Measurements from ENCODE around the gene TTC7B.
"Not testable (repeated sequence)": the region's sequence is repeated elsewhere in the genome, so short reads cannot be mapped to it uniquely, and the experiment has no call there.

TTC7B gene, protein sequence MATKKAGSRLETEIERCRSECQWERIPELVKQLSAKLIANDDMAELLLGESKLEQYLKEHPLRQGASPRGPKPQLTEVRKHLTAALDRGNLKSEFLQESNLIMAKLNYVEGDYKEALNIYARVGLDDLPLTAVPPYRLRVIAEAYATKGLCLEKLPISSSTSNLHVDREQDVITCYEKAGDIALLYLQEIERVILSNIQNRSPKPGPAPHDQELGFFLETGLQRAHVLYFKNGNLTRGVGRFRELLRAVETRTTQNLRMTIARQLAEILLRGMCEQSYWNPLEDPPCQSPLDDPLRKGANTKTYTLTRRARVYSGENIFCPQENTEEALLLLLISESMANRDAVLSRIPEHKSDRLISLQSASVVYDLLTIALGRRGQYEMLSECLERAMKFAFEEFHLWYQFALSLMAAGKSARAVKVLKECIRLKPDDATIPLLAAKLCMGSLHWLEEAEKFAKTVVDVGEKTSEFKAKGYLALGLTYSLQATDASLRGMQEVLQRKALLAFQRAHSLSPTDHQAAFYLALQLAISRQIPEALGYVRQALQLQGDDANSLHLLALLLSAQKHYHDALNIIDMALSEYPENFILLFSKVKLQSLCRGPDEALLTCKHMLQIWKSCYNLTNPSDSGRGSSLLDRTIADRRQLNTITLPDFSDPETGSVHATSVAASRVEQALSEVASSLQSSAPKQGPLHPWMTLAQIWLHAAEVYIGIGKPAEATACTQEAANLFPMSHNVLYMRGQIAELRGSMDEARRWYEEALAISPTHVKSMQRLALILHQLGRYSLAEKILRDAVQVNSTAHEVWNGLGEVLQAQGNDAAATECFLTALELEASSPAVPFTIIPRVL

DNA sequence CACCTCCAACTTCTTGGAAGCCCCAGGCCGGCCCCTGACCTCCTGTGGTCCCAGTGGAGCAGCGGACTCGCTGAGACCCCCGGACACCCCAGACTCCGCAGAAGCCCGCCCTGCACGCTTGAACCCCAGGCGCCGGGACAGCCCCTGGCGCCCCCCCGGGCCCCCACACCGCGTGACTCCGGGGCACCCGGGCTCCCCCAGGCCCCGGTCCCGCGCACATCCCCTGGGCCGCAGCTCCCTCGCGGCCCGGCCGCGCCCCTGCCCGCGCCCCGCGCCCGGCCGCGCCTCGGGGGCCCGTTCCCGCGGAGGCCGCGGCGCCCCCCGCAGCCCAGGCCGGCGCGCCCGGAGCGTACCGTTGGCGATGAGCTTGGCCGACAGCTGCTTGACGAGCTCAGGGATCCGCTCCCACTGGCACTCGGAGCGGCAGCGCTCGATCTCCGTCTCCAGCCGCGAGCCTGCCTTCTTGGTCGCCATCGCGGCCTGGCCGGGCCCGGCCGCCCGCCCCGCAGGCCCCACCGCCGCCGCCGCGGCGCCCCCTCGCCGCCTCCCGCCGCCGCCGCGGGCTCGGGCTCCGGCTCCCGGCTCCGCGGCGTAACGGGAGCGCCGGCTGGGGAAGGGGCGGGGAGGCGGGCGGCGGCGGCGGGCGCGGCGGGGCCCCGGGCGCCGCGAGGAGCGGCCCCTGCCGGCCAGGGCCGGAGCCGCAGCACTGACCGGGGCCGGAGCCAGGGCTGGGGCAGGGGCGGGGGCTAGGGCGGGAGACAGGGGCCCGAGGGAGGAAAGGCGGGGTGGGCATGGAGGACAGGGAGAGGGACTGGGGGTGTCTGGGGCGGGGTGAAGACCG lies at the start of gene TTC7B:
TTC7B (minus strand) TSS at position 609 of the 841 bp plus-strand sequence; CDS start at position 474, 135 bp downstream.
- no peak for DNase-seq (ENCODE audit: low spot score)

DNA sequence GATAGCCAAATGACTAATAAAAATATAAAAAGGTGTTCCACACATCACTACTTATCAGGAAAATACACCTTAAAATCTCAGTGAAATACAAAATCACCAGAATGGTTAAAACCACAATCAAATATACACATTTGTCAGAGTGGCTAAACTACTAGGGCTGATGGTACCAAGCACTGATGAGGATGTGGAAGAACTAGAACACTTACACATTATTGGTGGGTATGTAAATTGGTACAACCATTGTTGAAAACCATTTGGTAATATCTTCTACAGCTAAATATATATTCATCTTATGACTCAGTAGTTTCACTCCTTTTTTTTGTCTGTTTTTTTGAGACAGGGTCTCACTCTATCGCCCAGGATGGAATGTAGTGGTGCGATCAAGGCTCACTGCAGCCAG lies 48.5 kb upstream of the TTC7B start:
- no peak for DNase-seq (ENCODE audit: low spot score)

DNA sequence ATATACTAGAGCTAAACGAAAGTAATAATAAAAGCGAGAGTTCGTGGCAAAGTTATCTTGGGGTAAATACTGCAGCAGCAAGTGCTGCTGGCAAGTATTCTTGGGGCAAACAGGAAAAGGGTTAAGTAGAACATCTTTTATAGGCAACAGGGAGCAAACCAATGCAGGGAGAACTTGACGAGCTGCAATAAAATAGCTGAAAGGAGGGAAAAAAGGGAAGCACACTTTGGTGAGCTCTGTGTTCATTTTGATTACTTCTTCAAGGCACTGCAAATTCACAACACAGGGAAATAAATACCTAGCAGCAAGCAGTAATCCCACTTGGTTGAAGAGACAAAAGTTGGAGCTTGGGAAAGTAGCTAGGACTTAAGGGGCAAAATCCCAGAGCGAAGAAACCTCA lies 42.3 kb upstream of the TTC7B start:
- no peak for DNase-seq (ENCODE audit: low spot score)

DNA sequence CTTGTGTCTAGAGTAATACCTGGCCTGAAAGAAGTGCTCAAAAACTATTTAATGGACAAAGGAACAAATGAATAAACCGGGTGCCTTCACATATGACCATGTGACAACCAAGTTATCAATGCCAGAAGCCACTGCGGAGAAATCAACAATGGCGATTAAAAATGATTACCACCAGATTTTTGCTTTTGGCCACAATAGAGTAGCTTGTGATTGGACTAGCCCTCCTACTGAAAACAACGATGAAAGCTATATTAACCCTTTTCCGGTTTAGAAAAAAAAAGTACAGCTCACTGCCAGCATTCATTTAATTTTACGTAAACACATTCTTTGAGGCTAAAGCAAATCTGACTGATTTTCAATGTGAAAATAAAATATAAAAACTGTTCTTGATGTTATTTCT lies 41.6 kb upstream of the TTC7B start:
- no peak for DNase-seq (ENCODE audit: low spot score)

DNA sequence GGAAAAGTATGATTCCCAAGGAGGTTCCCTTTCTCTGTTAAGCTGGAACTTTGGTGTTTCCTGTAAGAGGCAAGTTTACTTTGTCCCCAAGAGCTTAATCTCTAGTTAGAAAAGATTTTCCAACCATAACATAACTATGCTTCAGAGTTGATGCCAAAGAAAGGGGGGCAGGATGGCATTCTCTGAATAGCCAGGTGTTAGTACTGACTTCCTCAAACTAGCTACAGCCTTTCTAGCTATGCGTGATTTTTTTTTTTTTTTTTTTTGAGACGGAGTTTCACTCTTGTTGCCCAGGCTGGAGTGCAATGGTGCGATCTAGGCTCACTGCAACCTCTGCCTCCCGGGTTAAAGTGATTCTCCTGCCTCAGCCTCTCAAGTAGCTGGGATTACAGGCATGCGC lies 39.9 kb upstream of the TTC7B start:
- DNase-seq (ENCODE audit: low spot score) = not testable (repeated sequence)

DNA sequence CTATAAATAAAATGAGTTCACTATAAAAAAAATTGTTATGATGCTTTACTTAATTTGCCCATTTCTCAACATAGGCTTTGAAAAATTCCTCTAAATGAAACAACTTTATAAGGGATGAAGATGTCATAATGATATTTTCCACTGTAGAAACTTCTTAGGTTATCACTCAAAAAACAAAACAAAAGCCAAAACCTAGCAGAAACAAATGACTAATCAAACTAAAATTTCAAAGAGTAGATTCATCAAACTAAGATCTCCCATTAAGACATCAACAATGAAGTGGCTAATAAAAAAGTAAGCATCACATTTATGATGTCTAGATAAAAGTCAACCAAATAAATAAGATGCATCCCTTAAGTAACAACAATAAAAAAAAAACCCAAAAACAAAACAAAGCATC lies 36.9 kb upstream of the TTC7B start:
- no peak for DNase-seq (ENCODE audit: low spot score)

DNA sequence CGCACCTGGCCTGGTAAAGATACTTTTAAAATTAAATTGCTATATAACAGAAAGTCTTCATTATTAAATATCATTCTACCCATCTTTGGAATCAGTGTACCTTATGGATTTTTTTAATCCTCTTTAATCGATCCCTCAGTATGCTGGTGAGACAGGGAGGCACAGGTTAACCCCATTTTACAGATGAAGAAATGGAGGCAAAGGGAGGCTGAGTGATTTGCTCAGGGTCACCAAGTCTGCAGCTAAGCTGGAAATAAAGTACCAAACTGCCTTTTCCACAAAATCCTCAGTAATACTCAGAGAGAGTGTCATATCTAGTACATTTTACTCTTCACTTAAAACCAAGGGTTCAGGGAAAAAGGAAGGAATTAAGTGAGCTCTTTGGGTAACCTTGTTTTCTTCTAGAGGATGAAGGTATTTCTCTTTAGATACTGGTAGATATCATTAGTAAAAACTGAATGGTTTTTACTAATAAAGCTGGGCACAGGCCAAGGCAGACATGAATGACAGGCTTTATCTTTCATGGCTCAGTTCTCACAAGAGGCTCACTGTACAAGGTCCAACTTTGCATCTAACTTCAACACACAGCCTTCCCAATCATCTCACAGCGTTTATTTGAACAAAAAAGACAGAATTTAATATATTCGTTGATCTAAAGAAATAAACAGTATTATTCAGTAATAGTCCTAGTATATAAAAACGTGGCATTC lies 35.3 kb upstream of the TTC7B start:
- peak; percentile 90 for DNase-seq (ENCODE audit: low spot score)

DNA sequence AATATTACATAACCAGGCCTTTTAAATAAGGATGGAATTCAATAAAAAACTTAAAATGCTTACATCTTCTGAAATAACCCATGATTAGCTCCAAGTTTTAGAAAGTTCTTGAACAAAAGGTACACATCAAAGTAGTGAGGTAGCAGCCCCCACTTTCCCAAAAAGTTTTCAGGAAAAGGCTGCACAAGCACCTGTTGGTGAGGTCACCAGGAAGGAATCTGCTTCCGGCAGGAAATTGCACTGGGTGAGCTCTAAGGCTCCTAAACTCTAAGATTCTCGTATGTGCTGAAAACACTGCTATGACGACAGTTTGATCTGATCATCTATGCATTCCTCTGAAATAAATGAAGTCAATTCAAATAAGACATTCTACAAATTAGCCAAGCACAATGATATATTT lies 34.3 kb upstream of the TTC7B start:
- peak; percentile 49 for DNase-seq (ENCODE audit: low spot score)

DNA sequence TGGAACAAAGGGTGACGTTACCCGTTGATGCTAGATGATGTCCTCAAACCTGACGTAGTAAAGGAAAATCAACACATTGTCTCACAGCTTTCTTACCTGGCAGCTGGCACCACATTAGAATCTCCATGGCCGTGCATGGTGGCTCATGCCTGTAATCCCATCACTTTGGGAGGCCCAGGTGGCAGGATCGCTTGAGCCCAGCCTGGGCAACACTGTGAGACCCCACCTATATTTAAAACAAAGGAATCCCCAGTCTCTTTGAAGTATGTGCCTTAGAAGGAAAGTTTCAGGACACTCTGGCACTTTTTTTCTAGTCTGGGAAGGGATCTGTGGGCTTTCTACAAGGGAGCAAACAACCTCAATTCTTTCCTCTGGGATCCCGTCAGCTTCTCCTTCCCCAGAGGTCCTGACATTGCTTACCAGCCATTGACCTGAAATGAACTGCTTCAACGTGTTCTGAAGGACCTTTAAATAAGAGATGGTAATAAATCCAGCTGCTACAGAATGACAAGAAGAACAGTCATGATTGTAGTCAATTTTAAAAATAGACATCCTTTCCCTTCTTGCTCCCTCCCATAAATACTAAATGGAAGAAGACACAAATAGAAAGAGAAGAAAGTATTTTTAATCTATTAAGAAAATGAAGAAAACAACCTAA lies 33.7 kb upstream of the TTC7B start:
- DNase-seq (ENCODE audit: low spot score) = no peak

DNA sequence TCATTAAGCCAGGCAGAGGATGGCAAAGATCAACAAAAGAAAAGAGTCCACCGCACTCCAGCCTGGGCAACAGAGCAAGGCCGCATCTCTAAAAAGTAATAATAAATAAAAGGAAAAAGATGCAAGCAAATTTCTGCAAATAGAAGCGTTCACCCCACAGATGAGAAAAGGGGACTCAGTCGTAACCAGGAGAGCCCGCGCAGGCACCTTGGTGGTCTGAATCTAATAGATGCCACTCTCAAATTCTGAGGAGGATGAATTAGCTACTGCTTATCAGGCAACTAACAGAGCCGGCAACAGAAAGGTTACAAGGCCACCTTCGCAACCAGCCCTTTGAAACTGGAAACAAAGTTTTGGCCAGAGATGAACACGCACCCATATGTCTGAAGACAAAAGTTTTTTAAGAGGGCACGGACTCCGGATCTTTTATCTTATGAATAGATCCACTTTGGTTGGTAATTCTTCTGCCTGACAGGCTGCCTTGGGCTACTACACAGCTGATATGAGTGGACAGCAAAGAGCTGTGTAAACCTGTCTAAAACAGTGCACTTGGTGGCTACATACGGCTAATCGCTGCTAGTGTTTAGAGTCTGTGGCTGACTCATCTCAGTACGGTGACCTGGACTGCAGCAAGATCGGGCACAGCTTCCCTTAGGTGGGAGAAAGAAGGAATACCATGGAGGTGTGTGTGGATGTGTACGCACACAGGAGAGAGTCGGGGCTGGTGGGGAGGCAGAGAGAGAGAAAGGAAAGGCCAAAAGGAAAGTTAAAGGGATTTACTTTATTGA lies 32.9 kb upstream of the TTC7B start:
- DNase-seq (ENCODE audit: low spot score) = no peak

DNA sequence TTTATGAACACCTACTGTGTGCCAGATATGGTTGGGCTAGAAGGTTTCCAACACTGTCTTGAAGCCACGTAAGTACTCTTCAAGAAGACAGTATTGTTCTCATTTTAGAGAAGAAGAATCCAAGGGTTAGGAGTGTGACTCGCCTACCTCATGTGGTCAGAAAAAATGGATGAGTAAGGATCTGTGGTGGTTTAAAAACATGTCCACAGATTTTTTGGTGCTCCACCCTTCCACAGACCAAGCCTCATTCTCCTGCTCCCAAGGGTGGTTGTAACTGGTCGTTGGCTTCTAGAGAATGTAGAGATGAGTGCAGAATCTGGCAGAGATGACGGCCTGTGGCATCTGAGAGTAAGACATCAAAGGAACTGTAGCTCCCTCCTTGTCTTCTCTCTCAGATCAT lies 30.3 kb upstream of the TTC7B start:
- no peak for DNase-seq (ENCODE audit: low spot score)

DNA sequence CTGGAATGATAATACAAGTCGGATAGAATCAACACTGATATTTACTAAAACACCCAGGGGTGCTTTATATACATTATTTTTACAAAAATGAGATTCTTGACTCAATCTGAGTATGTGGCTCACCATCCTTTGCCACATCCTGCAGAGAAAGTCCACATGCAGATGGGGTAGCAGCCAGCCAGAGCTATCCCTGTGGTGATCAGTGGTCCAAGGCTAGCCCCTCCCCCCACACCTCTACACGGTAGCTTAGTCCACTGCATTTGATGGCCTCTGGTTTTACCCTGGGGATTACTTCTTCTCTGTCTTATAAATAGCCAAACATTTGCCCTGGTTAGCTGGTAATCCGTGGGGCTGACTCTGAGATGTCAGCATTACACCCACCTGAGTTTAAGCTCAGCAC lies 28.1 kb upstream of the TTC7B start:
- DNase-seq (ENCODE audit: low spot score) = no peak

DNA sequence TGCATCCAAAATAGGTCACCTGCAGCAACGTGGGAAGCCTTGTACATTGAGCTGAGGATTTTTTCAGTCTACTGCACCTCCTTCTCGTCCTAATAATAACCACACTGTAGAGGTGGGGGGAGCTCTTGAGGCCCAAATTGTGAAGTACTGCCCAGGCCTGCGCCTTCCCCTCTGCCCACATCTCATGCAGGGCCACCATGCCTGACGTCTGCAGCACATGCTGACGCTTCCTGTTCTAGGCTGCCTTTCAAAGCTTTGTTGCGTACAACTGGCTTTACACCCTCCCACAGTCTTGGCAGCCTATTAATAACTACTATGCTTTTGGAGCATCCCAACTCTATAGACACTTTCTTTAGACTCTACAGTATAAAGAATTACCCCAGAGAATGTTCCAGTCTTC lies 26.5 kb upstream of the TTC7B start:
- no peak for DNase-seq (ENCODE audit: low spot score)

DNA sequence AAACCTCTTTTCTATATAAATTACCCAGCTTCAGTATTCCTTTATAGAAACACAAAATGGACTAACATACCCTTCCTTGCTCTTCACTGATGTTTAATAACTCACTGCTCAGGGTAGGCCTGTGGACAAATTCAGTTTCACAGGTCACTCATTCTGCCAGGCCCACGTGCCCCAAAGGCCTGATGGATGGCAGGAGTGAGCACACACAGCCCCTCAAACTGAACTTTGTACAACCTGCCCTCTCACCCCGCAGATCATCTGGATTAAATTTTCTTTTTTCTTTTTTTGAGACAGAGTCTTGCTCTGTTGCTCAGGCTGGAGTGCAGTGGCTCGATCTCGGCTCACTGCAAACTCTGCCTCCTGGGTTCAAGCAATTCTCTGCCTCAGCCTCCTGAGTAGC lies 24.4 kb upstream of the TTC7B start:
- not testable (repeated sequence) for DNase-seq (ENCODE audit: low spot score)

DNA sequence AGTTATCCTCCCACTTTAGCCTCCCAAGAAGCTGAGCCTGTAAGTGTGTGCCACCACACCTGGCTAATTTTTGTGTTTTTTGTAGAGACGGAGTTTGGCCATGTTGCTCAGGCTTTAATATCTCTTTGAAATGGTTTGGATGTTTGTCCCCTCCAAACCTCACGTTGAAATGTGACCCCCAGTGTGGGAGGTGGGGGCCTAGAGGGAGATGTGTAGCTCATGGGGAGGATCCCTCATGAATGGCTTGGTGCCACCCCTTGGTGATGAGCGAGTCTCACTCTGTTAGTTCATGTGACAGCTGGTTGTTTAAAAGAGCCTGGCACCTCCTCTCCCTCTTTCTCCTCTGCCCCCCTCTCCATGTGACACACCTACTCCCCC lies 23.6 kb upstream of the TTC7B start:
- no peak for DNase-seq (ENCODE audit: low spot score)

DNA sequence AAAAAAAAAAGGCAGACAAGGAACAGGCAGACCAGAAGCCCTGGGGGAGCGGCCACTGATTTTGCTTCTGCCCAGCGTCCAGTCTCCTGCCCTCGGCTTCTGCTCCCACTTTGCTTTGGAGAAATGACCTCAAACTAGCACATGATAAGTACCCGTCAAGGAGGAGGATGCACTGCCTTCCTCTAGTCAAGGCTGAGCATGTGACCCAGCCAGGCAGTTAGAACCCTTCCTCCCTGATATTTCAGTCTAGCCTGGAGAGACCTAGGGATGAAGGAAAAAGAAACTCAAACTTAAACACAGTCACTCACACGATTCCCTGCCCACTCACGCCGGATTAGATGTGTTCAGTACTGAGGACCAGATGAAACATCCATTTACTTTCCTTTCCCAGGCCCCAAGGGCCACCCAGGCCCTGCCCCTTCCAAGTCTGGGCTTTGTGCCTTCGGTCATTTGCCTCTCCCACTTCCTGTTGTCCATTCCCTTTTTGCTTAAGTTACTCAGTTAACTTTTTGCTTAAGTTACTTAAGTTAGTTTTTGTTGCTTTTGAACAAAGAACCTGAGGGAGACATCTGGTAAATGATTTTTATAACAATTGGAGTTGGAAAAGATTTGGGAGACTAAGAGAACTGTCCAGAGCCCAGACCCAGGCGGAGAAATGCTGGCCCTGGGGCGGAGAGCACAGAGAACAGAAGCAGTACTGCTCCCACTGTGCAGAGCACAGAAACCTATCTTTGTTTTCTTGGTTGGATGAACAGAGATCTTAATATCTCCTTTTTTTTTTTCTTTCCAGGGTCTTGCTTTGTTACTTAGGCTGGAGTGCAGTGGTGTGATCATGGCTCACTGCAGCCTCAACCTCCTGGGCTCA lies 23.0 kb upstream of the TTC7B start:
- peak; percentile 61 for DNase-seq (ENCODE audit: low spot score)

DNA sequence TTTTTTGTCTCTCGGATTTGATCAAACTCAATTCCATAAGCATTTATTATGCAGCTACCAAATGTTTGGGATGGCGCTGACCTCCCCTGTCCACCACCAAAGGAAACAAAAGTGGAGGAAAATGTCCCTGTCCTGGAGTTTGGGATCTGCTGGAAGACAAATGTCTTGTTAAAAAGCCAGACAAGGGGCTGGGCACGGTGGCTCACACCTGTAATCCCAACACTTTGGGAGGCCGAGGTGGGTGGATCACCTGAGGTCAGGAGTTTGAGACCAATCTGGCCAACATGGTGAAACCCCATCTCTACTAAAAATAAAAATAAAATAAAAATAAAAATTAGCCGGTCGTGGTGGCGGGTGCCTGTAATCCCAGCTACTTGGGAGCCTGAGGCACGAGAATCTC lies 22.3 kb upstream of the TTC7B start:
- DNase-seq (ENCODE audit: low spot score) = not testable (repeated sequence)

DNA sequence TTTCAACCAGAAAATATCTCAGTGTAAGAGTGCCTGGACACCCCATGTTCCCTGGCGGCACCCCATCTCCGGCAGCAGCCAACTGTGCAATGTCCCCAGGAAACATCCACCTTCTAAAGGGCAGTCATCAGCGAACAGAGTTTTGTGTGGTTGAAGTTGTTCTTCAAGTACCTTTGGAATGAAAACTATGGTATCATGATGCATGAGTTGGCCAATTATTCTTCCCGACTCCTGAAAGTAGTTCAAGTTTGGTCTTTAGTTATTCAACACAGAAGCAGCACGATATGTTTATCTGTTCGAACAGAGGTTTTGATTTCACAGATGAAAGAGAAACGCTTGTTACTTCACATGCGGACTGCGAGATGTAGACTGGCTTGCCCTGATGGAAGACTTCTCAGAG lies 21.1 kb upstream of the TTC7B start:
- no peak for DNase-seq (ENCODE audit: low spot score)

DNA sequence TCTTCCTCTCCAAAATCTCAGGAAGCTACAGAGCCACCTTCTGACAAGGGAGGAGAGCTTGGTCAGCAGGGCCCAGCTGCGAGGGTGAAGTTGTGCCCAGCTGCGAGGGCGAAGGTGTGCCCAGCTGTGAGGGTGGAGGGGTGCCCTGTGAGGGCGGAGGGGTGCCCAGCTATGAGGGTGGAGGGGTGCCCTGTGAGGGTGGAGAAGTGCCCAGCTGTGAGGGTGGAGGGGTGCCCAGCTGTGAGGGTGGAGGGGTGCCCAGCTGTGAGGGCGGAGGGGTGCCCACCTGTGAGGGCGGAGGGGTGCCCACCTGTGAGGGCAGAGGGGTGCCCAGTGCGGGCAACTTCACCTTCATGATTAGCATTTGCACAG lies 20.4 kb upstream of the TTC7B start:
- no peak for DNase-seq (ENCODE audit: low spot score)

DNA sequence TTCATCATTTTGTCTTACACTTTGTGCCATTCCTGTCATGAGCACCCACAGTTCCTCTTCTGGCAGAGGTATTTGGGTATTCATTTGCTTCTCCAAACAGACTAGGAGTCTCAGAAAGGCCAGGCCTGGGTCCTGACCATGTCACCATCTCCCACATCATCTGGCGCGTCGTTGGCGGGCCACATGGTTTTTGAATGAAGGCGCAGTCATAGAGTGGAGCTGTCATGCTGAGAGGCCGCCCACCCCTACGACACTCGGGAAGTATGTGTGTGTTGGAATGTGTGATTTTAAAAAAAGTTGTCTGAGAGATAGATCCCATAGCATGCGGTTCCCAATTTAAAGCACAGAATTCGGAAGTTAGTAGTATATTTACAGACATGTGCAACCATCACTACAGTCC lies 15.6 kb upstream of the TTC7B start:
- no peak for DNase-seq (ENCODE audit: low spot score)

All from pons (tissue), 1 donor.